Measurements from ENCODE around the gene RGS12.

- TF ChIP-seq, protein P1, sequence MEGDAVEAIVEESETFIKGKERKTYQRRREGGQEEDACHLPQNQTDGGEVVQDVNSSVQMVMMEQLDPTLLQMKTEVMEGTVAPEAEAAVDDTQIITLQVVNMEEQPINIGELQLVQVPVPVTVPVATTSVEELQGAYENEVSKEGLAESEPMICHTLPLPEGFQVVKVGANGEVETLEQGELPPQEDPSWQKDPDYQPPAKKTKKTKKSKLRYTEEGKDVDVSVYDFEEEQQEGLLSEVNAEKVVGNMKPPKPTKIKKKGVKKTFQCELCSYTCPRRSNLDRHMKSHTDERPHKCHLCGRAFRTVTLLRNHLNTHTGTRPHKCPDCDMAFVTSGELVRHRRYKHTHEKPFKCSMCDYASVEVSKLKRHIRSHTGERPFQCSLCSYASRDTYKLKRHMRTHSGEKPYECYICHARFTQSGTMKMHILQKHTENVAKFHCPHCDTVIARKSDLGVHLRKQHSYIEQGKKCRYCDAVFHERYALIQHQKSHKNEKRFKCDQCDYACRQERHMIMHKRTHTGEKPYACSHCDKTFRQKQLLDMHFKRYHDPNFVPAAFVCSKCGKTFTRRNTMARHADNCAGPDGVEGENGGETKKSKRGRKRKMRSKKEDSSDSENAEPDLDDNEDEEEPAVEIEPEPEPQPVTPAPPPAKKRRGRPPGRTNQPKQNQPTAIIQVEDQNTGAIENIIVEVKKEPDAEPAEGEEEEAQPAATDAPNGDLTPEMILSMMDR (IDR thresholded peaks at IDR 0.05) = no peak
- TF ChIP-seq POLR2A (IDR thresholded peaks at IDR 0.05) = no peak
Observed at GRCh38 chr4:3299122-3299975, 6.5 kb downstream of the RGS12 start.
